K562 (cell line): ENCODE results near the gene ZNRF2. TPM values are rescaled to one million over a fixed set of nuclear protein-coding genes. Genes with fewer than 3 reads are reported as not detected.

Experiments
- ATAC-seq: fragments of 200-7000 bp; cut with Tn5 transposase; 3 replicates; pipeline ENCODE4 v1.9.1; 2020; ENCODE audit warnings: moderate library complexity
- BruUV-seq: library from RNA; stranded (reverse); fragments of 400-500 nt; replicated peaks from 2 replicates; lab custom pipeline; 2021; lab: Mats Ljungman, UMichigan
- CTCF ChIA-PET: fragments of 300-600 bp; formaldehyde crosslinking; extraction: SDS; loops from one replicate; lab custom pipeline; 2021; ENCODE audit warnings: low intra/inter-chr PET ratio; lab: Yijun Ruan, JAX
- POLR2A ChIA-PET: fragments of 300-600, 350-650 bp; sonication (Branson Sonifier 250); formaldehyde crosslinking; extraction: SDS; loops from one replicate; lab custom pipeline; 2021; ENCODE audit warnings: antibody characterized with exemption, inconsistent platforms; lab: Yijun Ruan, JAX
- DNase-seq, 4 experiments: peaks; one replicate each; pipeline versions ENCODE4 v3.0.0 to v3.0.0-alpha.2; 2011 to 2018; ENCODE audit warnings: low spot score in 3 of 4, mixed read lengths in 3 of 4; ENCODE audit errors: extremely low read depth in 1 of 4
- FAIRE-seq: peaks from 2 replicates; lab custom pipeline; 2011; peaks lifted over from hg19 to GRCh38; lab: Jason Lieb, UNC
- H2AFZ ChIP-seq: 2 replicates; pipeline ENCODE4 v1.6.0; 2011; ENCODE audit warnings: low read depth, low read length, control low read depth, inconsistent platforms
- H3K27ac ChIP-seq: fragments of 200-600 bp; 3 replicates; pipeline ENCODE4 v1.8.0; 2011; ENCODE audit warnings: low read depth, mild to moderate bottlenecking, control low read depth, inconsistent platforms, low read length, moderate library complexity, mixed read lengths; ENCODE audit errors: extremely low read depth
- H3K27me3 ChIP-seq, 2 experiments: fragments of 300-600 bp in 1 of 2; 2 replicates in 1 of 2; 3 replicates in 1 of 2; pipeline versions ENCODE4 v1.6.0 to v1.8.0; 2011; ENCODE audit warnings: inconsistent platforms in 2 of 2, low read length in 2 of 2, mild to moderate bottlenecking in 1 of 2, mixed read lengths in 1 of 2, moderate library complexity in 1 of 2; ENCODE audit not compliant: control insufficient read depth in 2 of 2, insufficient read depth in 2 of 2
- H3K36me3 ChIP-seq: fragments of 300-600 bp; 3 replicates; pipeline ENCODE4 v1.8.0; 2011; ENCODE audit warnings: mild to moderate bottlenecking, low read length, inconsistent platforms; ENCODE audit not compliant: control insufficient read depth, insufficient read depth
- H3K4me1 ChIP-seq, 2 experiments: fragments of 200-600 bp in 1 of 2; replicated peaks in 1 of 2; 2 replicates in 1 of 2; 3 replicates in 1 of 2; pipeline versions ENCODE4 v1.5.1 to v1.8.0; 2011; ENCODE audit warnings: inconsistent platforms in 2 of 2, low read length in 2 of 2, mild to moderate bottlenecking in 1 of 2, mixed read lengths in 1 of 2, moderate library complexity in 1 of 2; ENCODE audit not compliant: control insufficient read depth in 2 of 2, insufficient read depth in 2 of 2
- H3K4me2 ChIP-seq: 2 replicates; pipeline ENCODE4 v1.6.1; 2011; ENCODE audit warnings: low read length, control low read depth, inconsistent platforms, mixed read lengths; ENCODE audit not compliant: insufficient read depth
- H3K4me3 ChIP-seq: fragments of 200-600 bp; sonication (generic), shearing (Covaris generic); 2 replicates; pipeline ENCODE4 v1.5.1; 2016; ENCODE audit warnings: control low read depth, inconsistent platforms
- H3K79me2 ChIP-seq: fragments of 200-600 bp; 3 replicates; pipeline ENCODE4 v1.8.0; 2011; ENCODE audit warnings: low read length, inconsistent platforms; ENCODE audit not compliant: control insufficient read depth, insufficient read depth
- H3K9ac ChIP-seq, 2 experiments: 2 replicates each; pipeline versions ENCODE4 v1.6.0 to v1.6.1; 2011; ENCODE audit warnings: low read depth in 2 of 2, low read length in 2 of 2, control low read depth in 1 of 2, inconsistent platforms in 1 of 2, mild to moderate bottlenecking in 1 of 2, mixed read lengths in 1 of 2; ENCODE audit not compliant: insufficient read depth in 1 of 2
- H3K9me1 ChIP-seq: one replicate; pipeline ENCODE4 v1.6.0; 2011; ENCODE audit warnings: inconsistent platforms, mild to moderate bottlenecking, low read length, moderate library complexity; ENCODE audit not compliant: control insufficient read depth, insufficient read depth
- H3K9me3 ChIP-seq: replicated peaks from 2 replicates; pipeline ENCODE4 v1.5.1; 2011; ENCODE audit warnings: low read depth, low read length, inconsistent platforms; ENCODE audit not compliant: control insufficient read depth, insufficient read depth
- H4K20me1 ChIP-seq: replicated peaks from 2 replicates; pipeline ENCODE4 v1.6.1; 2011; ENCODE audit warnings: low read length, inconsistent platforms, mixed read lengths; ENCODE audit not compliant: control insufficient read depth, insufficient read depth
- ATF1 ChIP-seq, 2 experiments: fragments of 450-650 bp in 1 of 2; IDR thresholded peaks; 2 replicates each; pipeline ENCODE4 v1.6.1; 2016; ENCODE audit warnings: missing compliant biosample characterization in 1 of 2, missing genetic modification characterization in 1 of 2
- SIX5 ChIP-seq, 2 experiments: IDR thresholded peaks; 2 replicates each; pipeline ENCODE4 v1.6.1; 2011; ENCODE audit warnings: low read length in 2 of 2, borderline replicate concordance in 1 of 2, low read depth in 1 of 2, mild to moderate bottlenecking in 1 of 2, moderate library complexity in 1 of 2; ENCODE audit not compliant: insufficient read depth in 1 of 2
- SRSF9 ChIP-seq: fragments of 200-400 bp; formaldehyde crosslinking; IDR thresholded peaks from 2 replicates; pipeline ENCODE4 v1.6.1; 2017; ENCODE audit warnings: low read depth, low read length, borderline replicate concordance
- ZNF551 ChIP-seq: fragments of 250-450 bp; sonication (Bioruptor Pico); IDR thresholded peaks from 2 replicates; pipeline ENCODE4 v1.5.0; 2021; ENCODE audit warnings: mild to moderate bottlenecking, moderate library complexity
- WGBS: fragments of 100-300 bp; shearing (Covaris generic); methylation state at CpG from one replicate; pipeline ENCODE4 v1.1.6; 2016; ENCODE audit warnings: low coverage, mixed read lengths; ENCODE audit not compliant: insufficient coverage; ENCODE audit errors: missing lambda C conversion rate; 5-methylcytosine and 5-hydroxymethylcytosine counted together
- in situ Hi-C: fragments of 300-500 bp; cut with MboI; formaldehyde crosslinking; loops from 4 replicates; pipeline ENCODE4 v1.15.0; 2018; ENCODE audit warnings: inconsistent platforms, mixed read lengths
- intact Hi-C: fragments of 100-400 bp; cut with micrococcal nuclease; formaldehyde crosslinking; loops from 2 replicates; pipeline ENCODE4 v1.14.2; 2022
- polyA plus RNA-seq, 8 experiments: library from polyadenylated mRNA; depleted of rRNA in 4 of 8; stranded (reverse) in 5 of 8; unstranded in 3 of 8; fragments of >200 nt; fragmentation: Nextera tagmentation in 2 of 8; fragmentation: Illumina TruSeq in 1 of 8; extraction: Ambion mirVana in 2 of 8; extraction: Trizol in 1 of 8; gene quantifications; 2 replicates each; pipeline versions ENCODE4 v1.2.1 to v1.2.3, GENCODE V29; 2011 to 2014; ENCODE audit warnings: inconsistent platforms in 1 of 8, missing spikeins in 1 of 8
- total RNA-seq, 7 experiments: library from RNA; depleted of rRNA in 6 of 7; stranded (reverse); fragments of >200 nt in 6 of 7; fragmentation: Illumina TruSeq in 2 of 7; extraction: Trizol in 2 of 7; gene quantifications; 2 replicates each; pipeline versions ENCODE4 v1.2.1 to v1.2.3, GENCODE V29; 2011 to 2021; ENCODE audit warnings: low replicate concordance in 1 of 7
- TF ChIP-seq, protein P1 (sequence below), 2 experiments: fragments of 450-650 bp in 1 of 2; sonication (generic) in 1 of 2; formaldehyde crosslinking in 1 of 2; IDR thresholded peaks in 1 of 2; conservative IDR thresholded peaks in 1 of 2; 2 replicates each; pipeline versions ENCODE4 v1.6.1 to v1.8.1; 2016 to 2023; ENCODE audit warnings: mild to moderate bottlenecking in 2 of 2, moderate library complexity in 2 of 2, inconsistent platforms in 1 of 2, missing genetic modification reagents in 1 of 2
- TF ChIP-seq, protein P2 (sequence below): fragments of 450-650 bp; IDR thresholded peaks from one replicate; pipeline ENCODE4 v1.6.1; 2018; ENCODE audit warnings: mild to moderate bottlenecking, moderate library complexity; ENCODE audit not compliant: partially characterized antibody

Gene ZNRF2
- total and polyA plus RNA-seq, 9 of the 15 experiments (the other 6 are each of a cell fraction or from before 2014, with no cell fraction given), result 1.1 to 13.9 (median 5.5) TPM

DNA sequence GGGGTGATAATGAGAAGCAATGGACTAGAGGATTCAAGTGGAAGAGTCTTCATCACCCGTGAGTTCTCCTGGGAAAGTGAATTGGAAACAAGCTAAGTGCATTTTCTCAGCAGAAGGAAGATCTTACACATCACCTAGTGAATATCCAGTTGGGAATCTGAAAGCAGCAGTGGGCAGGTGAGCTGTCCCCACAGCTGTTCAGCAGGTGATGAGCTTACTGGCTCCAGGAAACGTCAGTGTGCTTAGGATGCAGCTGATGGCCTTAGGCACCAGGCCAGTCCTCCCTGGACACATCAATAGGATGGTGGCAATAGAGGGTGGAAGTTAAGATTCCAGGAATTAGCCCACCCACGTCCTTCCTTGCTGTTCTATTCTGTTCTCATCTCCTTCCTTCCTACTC is 127.5 kb downstream of the ZNRF2 start:
- no peaks in the 10 kb centered on the region for H3K9me1 ChIP-seq
- BruUV-seq, result no TSS peak
- no peak overlapping the region for H3K4me2 ChIP-seq
- ChIA-PET POLR2A (no interaction called here), CTCF (interaction anchor here (3.4 kb wide), 1 partner anchor 136 kb away, joined by 25 read pairs; no protein-coding TSS in a partner anchor)
- H3K9ac ChIP-seq, result no peak overlapping the region
- no peak for ATAC-seq
- no peak for FAIRE-seq
- peaks cover 5% of the 10 kb centered on the region; the same call in 1 of the 2 replicates for H3K9me3 ChIP-seq
- no peaks in the 10 kb centered on the region for H4K20me1 ChIP-seq
- H3K27me3 ChIP-seq, result no peaks in the 10 kb centered on the region
- no peak overlapping the region for H3K27ac ChIP-seq
- H3K4me1 ChIP-seq, result no peaks in the 10 kb centered on the region; a peak in 1 of 5 replicates
- in situ Hi-C loops (loop anchor here (5.0 kb wide), 2 partner anchors 135 to 250 kb away; no protein-coding TSS in a partner anchor), intact Hi-C loops (loop anchor here (2.0 kb wide), 4 partner anchors 127 to 247 kb away; partner anchors contain the start of gene ZNRF2)
- 15% methylated on average over 3 of the region's 3 CpGs for WGBS
- H2AFZ ChIP-seq, result no peak overlapping the region
- H3K36me3 ChIP-seq, result no peaks in the 10 kb centered on the region
- no peaks in the 10 kb centered on the region for H3K79me2 ChIP-seq
- no peak for DNase-seq
- TF ChIP-seq, protein P1, sequence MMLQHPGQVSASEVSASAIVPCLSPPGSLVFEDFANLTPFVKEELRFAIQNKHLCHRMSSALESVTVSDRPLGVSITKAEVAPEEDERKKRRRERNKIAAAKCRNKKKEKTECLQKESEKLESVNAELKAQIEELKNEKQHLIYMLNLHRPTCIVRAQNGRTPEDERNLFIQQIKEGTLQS (IDR thresholded peaks at IDR 0.05), result no peak
- TF ChIP-seq, protein P1 (CRISPR knock-in tag; conservative IDR thresholded peaks at IDR 0.05), result no peak
- TF ChIP-seq ZNF551 (CRISPR knock-in tag) (no peak), ATF1 (CRISPR knock-in tag; IDR thresholded peaks at IDR 0.05) (no peak), ATF1 (tag; IDR thresholded peaks at IDR 0.05) (no peak), SRSF9 (no peak), SIX5 (IDR thresholded peaks at IDR 0.05; ENCODE audit: borderline replicate concordance in 1 of 2, insufficient read depth in 1 of 2, low read depth in 1 of 2, low read length in 2 of 2) (no peak)
- TF ChIP-seq, protein P2, sequence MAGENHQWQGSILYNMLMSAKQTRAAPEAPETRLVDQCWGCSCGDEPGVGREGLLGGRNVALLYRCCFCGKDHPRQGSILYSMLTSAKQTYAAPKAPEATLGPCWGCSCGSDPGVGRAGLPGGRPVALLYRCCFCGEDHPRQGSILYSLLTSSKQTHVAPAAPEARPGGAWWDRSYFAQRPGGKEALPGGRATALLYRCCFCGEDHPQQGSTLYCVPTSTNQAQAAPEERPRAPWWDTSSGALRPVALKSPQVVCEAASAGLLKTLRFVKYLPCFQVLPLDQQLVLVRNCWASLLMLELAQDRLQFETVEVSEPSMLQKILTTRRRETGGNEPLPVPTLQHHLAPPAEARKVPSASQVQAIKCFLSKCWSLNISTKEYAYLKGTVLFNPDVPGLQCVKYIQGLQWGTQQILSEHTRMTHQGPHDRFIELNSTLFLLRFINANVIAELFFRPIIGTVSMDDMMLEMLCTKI, result no peak
- no peak overlapping the region for H3K4me3 ChIP-seq
